NCI-H2107 treated with DMSO at 0.1 percent for 48 hours (cell line): ENCODE results near the gene ADGB.
"Not testable (repeated sequence)": the region's sequence is repeated elsewhere in the genome, so short reads cannot be mapped to it uniquely, and the experiment has no call there.

Experiments used
- DNase-seq: peaks from one replicate; lab custom pipeline; 2025; ENCODE audit not compliant: unreplicated experiment; lab: John Stamatoyannopoulos, UW

Gene ADGB

GRCh38 chr6:146741609-146742008 lies 142.8 kb downstream of the ADGB start:
- DNase-seq: no peak

GRCh38 chr6:146753306-146753705 lies 154.5 kb downstream of the ADGB start:
- DNase-seq: no peak

GRCh38 chr6:146767632-146768031 lies 168.9 kb downstream of the ADGB start:
- DNase-seq: no peak

GRCh38 chr6:146768722-146769121 lies 169.9 kb downstream of the ADGB start:
- DNase-seq: no peak

GRCh38 chr6:146770275-146770964 lies 171.6 kb downstream of the ADGB start:
- DNase-seq: no peak

- DNase-seq: no peak
Measured at GRCh38 chr6:146770965-146771735, 172.4 kb downstream of the ADGB start.

- no peak for DNase-seq
Measured at GRCh38 chr6:146775220-146775619, 176.4 kb downstream of the ADGB start.

GRCh38 chr6:146781836-146782235 lies 183.1 kb downstream of the ADGB start:
- DNase-seq: no peak

GRCh38 chr6:146785001-146785585 lies 186.3 kb downstream of the ADGB start:
- peak; percentile 1 for DNase-seq

GRCh38 chr6:146787876-146788508 lies 189.2 kb downstream of the ADGB start:
- no peak for DNase-seq

- no peak for DNase-seq
Measured at GRCh38 chr6:146790561-146791091, 191.9 kb downstream of the ADGB start.

GRCh38 chr6:146791930-146792329 lies 193.2 kb downstream of the ADGB start:
- DNase-seq: no peak

- DNase-seq: not testable (repeated sequence)
Measured at GRCh38 chr6:146793218-146793617, 194.4 kb downstream of the ADGB start.

- no peak for DNase-seq
Measured at GRCh38 chr6:146795479-146796133, 196.8 kb downstream of the ADGB start.

- DNase-seq: not testable (repeated sequence)
Measured at GRCh38 chr6:146803167-146803566, 204.4 kb downstream of the ADGB start.

- DNase-seq: no peak
Measured at GRCh38 chr6:146803601-146804000, 204.8 kb downstream of the ADGB start.

GRCh38 chr6:146805546-146806325 lies 207.0 kb downstream of the ADGB start:
- DNase-seq: no peak

- not testable (repeated sequence) for DNase-seq
Measured at GRCh38 chr6:146809014-146809413, 210.2 kb downstream of the ADGB start.

GRCh38 chr6:146812811-146813321 lies 214.1 kb downstream of the ADGB start:
- not testable (repeated sequence) for DNase-seq

- no peak for DNase-seq
Measured at GRCh38 chr6:146813554-146813953, 214.8 kb downstream of the ADGB start.
